Esophagus squamous epithelium (tissue), 5 donors: ENCODE results near the gene ANKRD39. TPM values are rescaled to one million over a fixed set of nuclear protein-coding genes. Genes with fewer than 3 reads are reported as not detected.
A peak's percentile ranks its signal among the peaks of the same experiment; 100 is the strongest.

Experiments used
- DNase-seq: peaks from one replicate; lab custom pipeline; 2025; lab: John Stamatoyannopoulos, UW
- H3K27ac ChIP-seq, 4 donors: fragments of 200-600 bp; sonication (generic); one replicate each; pipeline ENCODE4 v1.5.1; 2016 to 2019; ENCODE audit warnings: mild to moderate bottlenecking in 1 of 4
- H3K27me3 ChIP-seq, 4 donors: fragments of 200-600 bp; sonication (generic); 1 replicate in 3 of 4; 2 replicates in 1 of 4; pipeline versions ENCODE4 v1.5.1 to v1.6.0; 2017 to 2021; ENCODE audit warnings: antibody characterized with exemption in 1 of 4
- H3K36me3 ChIP-seq, 3 donors: fragments of 200-600 bp; sonication (generic); one replicate each; pipeline ENCODE4 v1.5.1; 2016 to 2019
- H3K4me1 ChIP-seq, 3 donors: fragments of 200-600 bp; sonication (generic); one replicate each; pipeline ENCODE4 v1.5.1; 2017 to 2019
- H3K4me3 ChIP-seq, 4 donors: fragments of 200-600 bp; sonication (generic); 1 replicate in 3 of 4; 2 replicates in 1 of 4; pipeline ENCODE4 v1.5.1; 2016 to 2019; ENCODE audit warnings: mild to moderate bottlenecking in 2 of 4, moderate library complexity in 1 of 4
- H3K9me3 ChIP-seq, 3 donors: fragments of 200-600 bp; sonication (generic); one replicate each; pipeline ENCODE4 v1.5.1; 2016 to 2019
- CTCF ChIP-seq, 6 experiments: fragments of 450-650 bp in 4 of 6; fragments of 200-600 bp in 2 of 6; sonication (generic) in 2 of 6; IDR thresholded peaks; one replicate each; pipeline ENCODE4 v1.5.1; 2016 to 2019; ENCODE audit warnings: antibody characterized with exemption in 6 of 6, mild to moderate bottlenecking in 4 of 6, moderate library complexity in 4 of 6
- POLR2A ChIP-seq, 4 donors: fragments of 450-650 bp; IDR thresholded peaks; one replicate each; pipeline ENCODE4 v1.6.1; 2017; ENCODE audit warnings: antibody characterized with exemption in 4 of 4, mild to moderate bottlenecking in 4 of 4, moderate library complexity in 3 of 4
- WGBS, 2 donors: methylation state at CpG; one replicate each; pipeline ENCODE4 v1.1.5; 2018; 5-methylcytosine and 5-hydroxymethylcytosine counted together
- intact Hi-C: fragments of 100-400 bp; cut with DNase I; formaldehyde crosslinking; loops from one replicate; pipeline ENCODE4 v1.15.0; 2022
- total RNA-seq, 4 donors: library from RNA; depleted of rRNA; stranded (reverse); fragments of >200 nt; gene quantifications; one replicate each; pipeline ENCODE4 v1.1.0, GENCODE V29; 2016
- donor health status: DM: yes; HTN: yes; CAD: no.

The ANKRD39 gene
- total RNA-seq, 4 donors from 2014 or later, result 7.1 to 17.2 (median 14.0) TPM

- 94 to 95% methylated on average over 4 of the region's 4 CpGs for WGBS, 2 donors
- no peak for DNase-seq
- Histone ChIP-seq H3K4me3 (no peak overlapping the region), H3K36me3 (peaks cover 0 to 91% (median 0%) of the 10 kb centered on the region in 3 donors), H3K4me1 (peaks cover 0 to 29% (median 0%) of the 10 kb centered on the region in 3 donors), H3K9me3 (no peaks in the 10 kb centered on the region), H3K27ac (no peak overlapping the region), H3K27me3 (no peaks in the 10 kb centered on the region)
- intact Hi-C loops, result no loop called here
- TF ChIP-seq POLR2A (IDR thresholded peaks at IDR 0.05), result no peak
- no peak for TF ChIP-seq CTCF (IDR thresholded peaks at IDR 0.05)
Observed at GRCh38 chr2:96835830-96836229, 22.0 kb downstream of the ANKRD39 start.

GRCh38 chr2:96832754-96833507 is 24.9 kb downstream of the ANKRD39 start:
- intact Hi-C loops, result no loop called here
- H3K4me1 ChIP-seq, result peaks cover 0 to 16% (median 0%) of the 10 kb centered on the region in 3 donors
- H3K27me3 ChIP-seq, result no peaks in the 10 kb centered on the region
- TF ChIP-seq POLR2A (IDR thresholded peaks at IDR 0.05) (no peak), CTCF (IDR thresholded peaks at IDR 0.05) (no peak)
- peak overlapping the region in 2 of 4 donors; percentile 44 to 50 for H3K27ac ChIP-seq
- H3K4me3 ChIP-seq, result no peak overlapping the region
- DNase-seq, result no peak
- H3K9me3 ChIP-seq, result no peaks in the 10 kb centered on the region
- 60 to 69% methylated on average over 6 to 9 of the region's 18 CpGs for WGBS, 2 donors
- peaks cover 15 to 91% (median 15%) of the 10 kb centered on the region in 3 donors for H3K36me3 ChIP-seq

- intact Hi-C loops, result no loop called here
- Histone ChIP-seq H3K27ac (peak overlapping the region in 2 of 4 donors; percentile 44 to 50), H3K9me3 (no peaks in the 10 kb centered on the region), H3K27me3 (no peaks in the 10 kb centered on the region), H3K36me3 (peaks cover 20 to 91% (median 20%) of the 10 kb centered on the region in 3 donors), H3K4me1 (peaks cover 0 to 16% (median 0%) of the 10 kb centered on the region in 3 donors), H3K4me3 (no peak overlapping the region)
- 62 to 67% methylated on average over 1 to 2 of the region's 11 CpGs for WGBS, 2 donors
- DNase-seq, result no peak
- TF ChIP-seq CTCF (IDR thresholded peaks at IDR 0.05) (no peak), POLR2A (IDR thresholded peaks at IDR 0.05) (no peak)
Observed at GRCh38 chr2:96832408-96832753, 25.4 kb downstream of the ANKRD39 start.

GRCh38 chr2:96831679-96832078 is 26.1 kb downstream of the ANKRD39 start:
- no peak overlapping the region for H3K4me3 ChIP-seq
- no peak overlapping the region for H3K27ac ChIP-seq
- WGBS, 2 donors, result 63 to 64% methylated on average over 10 of the region's 10 CpGs
- TF ChIP-seq POLR2A (IDR thresholded peaks at IDR 0.05), result no peak
- no peak for TF ChIP-seq CTCF (IDR thresholded peaks at IDR 0.05)
- DNase-seq, result no peak
- H3K4me1 ChIP-seq, result peaks cover 0 to 16% (median 0%) of the 10 kb centered on the region in 3 donors
- no peaks in the 10 kb centered on the region for H3K27me3 ChIP-seq
- intact Hi-C loops, result no loop called here
- H3K36me3 ChIP-seq, result peaks cover 22 to 91% (median 23%) of the 10 kb centered on the region in 3 donors
- no peaks in the 10 kb centered on the region for H3K9me3 ChIP-seq

GRCh38 chr2:96830044-96830562 is 27.7 kb downstream of the ANKRD39 start:
- peaks cover 0 to 16% (median 0%) of the 10 kb centered on the region in 3 donors for H3K4me1 ChIP-seq
- intact Hi-C loops, result no loop called here
- H3K9me3 ChIP-seq, result no peaks in the 10 kb centered on the region
- TF ChIP-seq CTCF (IDR thresholded peaks at IDR 0.05), result no peak
- TF ChIP-seq POLR2A (IDR thresholded peaks at IDR 0.05), result no peak
- no peaks in the 10 kb centered on the region for H3K27me3 ChIP-seq
- DNase-seq, result no peak
- H3K36me3 ChIP-seq, result peaks cover 27 to 98% (median 29%) of the 10 kb centered on the region in 3 donors
- no peak overlapping the region for H3K4me3 ChIP-seq
- WGBS, 2 donors, result 65 to 83% methylated on average over 1 to 5 of the region's 5 CpGs
- no peak overlapping the region for H3K27ac ChIP-seq
